Measurements from ENCODE around the gene SCMH1.

SCMH1 gene

GRCh38 chr1:41025979-41026819, 215.9 kb downstream of the SCMH1 start:
- no peak for DNase-seq (ENCODE audit: low read depth in 2 of 2)

- DNase-seq (ENCODE audit: low read depth in 2 of 2): no peak
Observed at GRCh38 chr1:41024953-41025352, 217.2 kb downstream of the SCMH1 start.

GRCh38 chr1:41023279-41023990, 218.7 kb downstream of the SCMH1 start:
- no peak for DNase-seq (ENCODE audit: low read depth in 2 of 2)

GRCh38 chr1:41022424-41022823, 219.7 kb downstream of the SCMH1 start:
- DNase-seq (ENCODE audit: low read depth in 2 of 2): no peak

GRCh38 chr1:41021526-41022308, 220.4 kb downstream of the SCMH1 start, which contains the start of gene SLFNL1:
TSS of gene SLFNL1 (minus strand) at chr1:41021725. CDS start at chr1:41020660, 1,065 bp downstream.
- no peak for DNase-seq (ENCODE audit: low read depth in 2 of 2)

- no peak for DNase-seq (ENCODE audit: low read depth in 2 of 2)
Observed at GRCh38 chr1:41020654-41021053, 221.5 kb downstream of the SCMH1 start.

- no peak for DNase-seq (ENCODE audit: low read depth in 2 of 2)
Observed at GRCh38 chr1:41020109-41020576, 222.0 kb downstream of the SCMH1 start.

GRCh38 chr1:41019353-41019745, 222.8 kb downstream of the SCMH1 start:
- no peak for DNase-seq (ENCODE audit: low read depth in 2 of 2)

GRCh38 chr1:41018018-41018410, 224.1 kb downstream of the SCMH1 start:
- no peak for DNase-seq (ENCODE audit: low read depth in 2 of 2)

- DNase-seq (ENCODE audit: low read depth in 2 of 2): no peak
Observed at GRCh38 chr1:41017141-41018017, 224.7 kb downstream of the SCMH1 start.

- no peak for DNase-seq (ENCODE audit: low read depth in 2 of 2)
Observed at GRCh38 chr1:41015897-41016470, 226.1 kb downstream of the SCMH1 start.

- DNase-seq (ENCODE audit: low read depth in 2 of 2): no peak
Observed at GRCh38 chr1:41015281-41015896, 226.7 kb downstream of the SCMH1 start.

GRCh38 chr1:41014871-41015270, 227.2 kb downstream of the SCMH1 start:
- DNase-seq (ENCODE audit: low read depth in 2 of 2): no peak

GRCh38 chr1:41013796-41014195, 228.3 kb downstream of the SCMH1 start:
- no peak for DNase-seq (ENCODE audit: low read depth in 2 of 2)

GRCh38 chr1:41013024-41013423, 229.1 kb downstream of the SCMH1 start:
- DNase-seq (ENCODE audit: low read depth in 2 of 2): no peak

- DNase-seq (ENCODE audit: low read depth in 2 of 2): no peak
Observed at GRCh38 chr1:41010345-41010744, 231.8 kb downstream of the SCMH1 start.

- DNase-seq (ENCODE audit: low read depth in 2 of 2): no peak
Observed at GRCh38 chr1:41009466-41009865, 232.6 kb downstream of the SCMH1 start.

GRCh38 chr1:41006942-41007865, 234.9 kb downstream of the SCMH1 start:
- DNase-seq (ENCODE audit: low read depth in 2 of 2): no peak

GRCh38 chr1:41005876-41006275, 236.2 kb downstream of the SCMH1 start:
- DNase-seq (ENCODE audit: low read depth in 2 of 2): no peak
